NT2/D1 (cell line): ENCODE measurements around the gene RAPSN.
A peak's percentile ranks its signal among the peaks of the same experiment; 100 is the strongest.
"Not testable (repeated sequence)": the region's sequence is repeated elsewhere in the genome, so short reads cannot be mapped to it uniquely, and the experiment has no call there.

Source experiments
- DNase-seq: peaks from one replicate; pipeline ENCODE4 v3.0.0-alpha.2; 2011; ENCODE audit warnings: low read depth, low spot score
- H3K27me3 ChIP-seq: 2 replicates; pipeline ENCODE4 v1.6.0; 2011; ENCODE audit warnings: mild to moderate bottlenecking; ENCODE audit not compliant: insufficient read length, insufficient read depth
- H3K36me3 ChIP-seq: 2 replicates; pipeline ENCODE4 v1.6.1; 2011; ENCODE audit warnings: mild to moderate bottlenecking, low read length, mixed read lengths; ENCODE audit not compliant: insufficient read depth, insufficient read length
- H3K4me1 ChIP-seq: 2 replicates; pipeline ENCODE4 v1.5.1; 2011; ENCODE audit not compliant: insufficient read depth, insufficient read length
- H3K4me3 ChIP-seq: 2 replicates; pipeline ENCODE4 v1.5.1; 2011; ENCODE audit warnings: low read depth; ENCODE audit not compliant: insufficient read length
- H3K9ac ChIP-seq: 2 replicates; pipeline ENCODE4 v1.6.0; 2011; ENCODE audit warnings: low read depth; ENCODE audit not compliant: insufficient read length
- H3K9me3 ChIP-seq: 2 replicates; pipeline ENCODE4 v1.5.1; 2011; ENCODE audit warnings: mild to moderate bottlenecking, low read length; ENCODE audit not compliant: insufficient read depth
- SUZ12 ChIP-seq: IDR thresholded peaks from 2 replicates; pipeline ENCODE4 v1.6.1; 2011; ENCODE audit not compliant: insufficient read length, insufficient read depth; ENCODE audit errors: extremely low read depth
- YY1 ChIP-seq: IDR thresholded peaks from 2 replicates; pipeline ENCODE4 v1.6.1; 2011; ENCODE audit not compliant: insufficient read length, insufficient read depth
- ZNF274 ChIP-seq: IDR thresholded peaks from 2 replicates; pipeline ENCODE4 v1.6.1; 2011; ENCODE audit warnings: mild to moderate bottlenecking, low read depth, low read length

Gene RAPSN

DNA sequence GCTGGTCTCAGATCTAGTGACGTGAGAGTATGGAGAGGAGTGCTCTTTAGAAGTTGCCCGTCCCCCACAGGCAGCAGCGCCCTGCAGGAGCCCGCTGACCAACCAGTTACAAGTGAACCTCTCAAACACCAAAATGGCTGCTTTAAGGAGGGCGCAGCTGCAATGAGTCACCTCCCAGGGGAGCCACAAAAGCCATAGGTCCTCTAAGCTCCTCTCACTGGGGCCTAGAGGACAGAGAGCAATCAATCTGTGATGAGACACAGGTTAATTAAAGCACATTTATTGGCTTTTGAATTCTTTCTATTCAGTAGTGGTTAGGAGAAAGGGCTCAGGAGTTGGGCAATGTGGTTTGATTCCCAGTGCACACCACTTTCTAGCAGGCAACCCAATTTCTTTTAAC lies 15.5 kb upstream of the RAPSN start:
- H3K27me3 ChIP-seq: no peaks in the 10 kb centered on the region
- H3K36me3 ChIP-seq: peaks cover 37% of the 10 kb centered on the region

DNA sequence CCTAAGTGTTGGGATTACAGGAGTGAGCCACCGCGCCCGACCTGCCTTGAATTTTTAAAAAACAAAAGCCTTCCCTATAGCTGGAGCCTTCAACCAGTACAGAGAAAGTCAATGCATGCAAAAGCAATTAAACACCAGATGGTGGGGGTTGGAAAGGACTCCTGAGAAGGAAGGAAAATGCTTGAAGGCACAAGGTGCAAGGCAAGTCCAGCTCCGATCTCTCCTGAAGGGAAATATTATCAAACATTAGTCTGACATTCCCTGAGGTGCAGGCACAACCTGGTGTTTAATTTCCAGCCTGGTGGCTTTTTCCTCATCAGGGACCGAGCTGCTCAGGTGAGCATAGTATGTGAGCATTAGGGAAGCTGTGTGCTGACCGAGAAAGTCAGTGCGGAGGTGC lies 12.9 kb upstream of the RAPSN start:
- Histone ChIP-seq H3K9me3 (no peaks in the 10 kb centered on the region), H3K4me3 (no peak overlapping the region), H3K36me3 (peaks cover 16% of the 10 kb centered on the region), H3K9ac (no peak overlapping the region), H3K4me1 (peaks cover 18% of the 10 kb centered on the region), H3K27me3 (no peaks in the 10 kb centered on the region)
- DNase-seq: no peak
- no peak for TF ChIP-seq ZNF274
- TF ChIP-seq YY1: no peak
- no peak for TF ChIP-seq SUZ12

More for the DNA sequence above, 15.5 kb upstream of the RAPSN start:
- H3K4me1 ChIP-seq: peaks cover 32% of the 10 kb centered on the region
- H3K4me3 ChIP-seq: no peak overlapping the region
- TF ChIP-seq YY1 (no peak), SUZ12 (no peak), ZNF274 (no peak)
- no peak for DNase-seq
- no peaks in the 10 kb centered on the region for H3K9me3 ChIP-seq
- no peak overlapping the region for H3K9ac ChIP-seq

DNA sequence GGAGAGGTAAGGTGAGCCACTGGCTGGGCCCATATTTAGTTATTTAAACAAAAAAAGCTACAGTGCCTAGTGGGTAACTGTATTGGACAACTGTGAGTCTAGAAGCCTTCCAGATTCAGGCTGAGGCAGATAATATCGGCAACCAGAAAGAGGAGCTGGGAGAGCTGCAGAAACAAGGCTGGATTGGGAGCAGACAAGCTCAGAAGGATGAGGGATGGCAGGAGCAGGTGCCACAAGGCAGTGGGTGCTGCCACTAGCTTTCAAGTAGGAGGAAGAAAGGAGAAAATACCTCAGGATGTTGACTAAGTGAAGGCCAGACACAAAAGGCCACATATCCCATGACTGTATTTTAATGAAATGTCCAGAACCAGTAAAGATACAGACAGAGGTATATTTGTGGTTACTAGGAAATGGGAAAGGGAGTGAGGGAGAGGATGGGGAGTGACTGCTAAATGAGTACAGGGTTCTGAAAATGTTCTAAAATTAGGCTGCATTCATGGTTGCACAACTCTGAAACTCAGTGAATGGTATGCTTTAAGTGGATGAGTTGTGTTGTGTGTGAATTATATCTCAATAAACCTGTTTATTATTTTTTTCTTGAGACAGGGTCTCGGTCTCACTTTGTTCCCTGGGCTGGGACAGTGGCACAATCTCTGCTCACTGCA lies 11.8 kb upstream of the RAPSN start:
- H3K4me1 ChIP-seq: peaks cover 14% of the 10 kb centered on the region
- H3K4me3 ChIP-seq: no peak overlapping the region
- peaks cover 16% of the 10 kb centered on the region for H3K36me3 ChIP-seq
- H3K9ac ChIP-seq: no peak overlapping the region
- no peaks in the 10 kb centered on the region for H3K27me3 ChIP-seq
- no peak for TF ChIP-seq SUZ12
- no peak for TF ChIP-seq ZNF274
- no peak for TF ChIP-seq YY1
- H3K9me3 ChIP-seq: no peaks in the 10 kb centered on the region
- DNase-seq: no peak

DNA sequence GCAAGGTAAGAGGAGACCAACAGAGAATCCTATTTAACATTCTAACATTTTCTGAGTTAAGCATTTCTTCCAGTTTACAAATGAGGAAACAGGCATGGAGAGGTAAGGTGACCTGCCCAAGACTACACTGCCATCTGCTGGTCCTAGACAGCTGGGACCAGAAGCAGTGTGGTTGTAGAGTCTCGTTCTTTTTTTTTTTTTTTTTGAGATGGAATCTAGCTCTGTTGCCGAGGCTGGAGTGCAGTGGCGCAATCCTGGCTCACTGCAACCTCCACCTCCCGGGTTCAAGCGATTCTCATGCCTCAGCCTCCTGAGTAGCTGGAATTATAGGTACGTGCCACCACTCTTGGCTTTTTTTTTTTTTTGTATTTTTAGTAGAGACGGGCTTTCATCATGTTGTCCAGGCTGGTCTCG lies 5.3 kb upstream of the RAPSN start:
- H3K4me3 ChIP-seq, H3K36me3 ChIP-seq, H3K9me3 ChIP-seq, H3K27me3 ChIP-seq, H3K4me1 ChIP-seq: not testable (repeated sequence)
- peak; percentile 74 for DNase-seq
- H3K9ac ChIP-seq: peak overlapping the region; percentile 6

DNA sequence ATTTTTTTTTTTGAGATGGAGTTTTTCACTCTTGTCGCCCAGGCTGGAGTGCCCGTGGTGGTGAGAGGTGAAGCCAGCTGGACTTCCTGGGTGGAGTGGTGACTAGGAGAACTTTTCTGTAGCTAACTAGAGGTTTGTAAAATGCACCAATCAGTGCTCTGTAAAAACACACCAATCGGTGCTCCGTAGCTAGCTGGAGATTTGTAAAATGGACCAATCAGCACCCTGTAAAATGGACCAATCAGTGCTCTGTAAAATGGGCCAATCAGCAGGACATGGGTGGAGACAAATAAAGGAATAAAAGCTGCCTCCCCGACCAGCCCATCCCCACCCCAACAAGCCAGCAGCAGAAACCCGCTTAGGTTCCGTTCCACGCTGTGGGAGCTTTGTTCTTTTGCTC lies 4.4 kb upstream of the RAPSN start:
- Histone ChIP-seq H3K9ac (no peak overlapping the region), H3K4me1 (peaks cover 10% of the 10 kb centered on the region), H3K36me3 (no peaks in the 10 kb centered on the region), H3K27me3 (no peaks in the 10 kb centered on the region), H3K4me3 (no peak overlapping the region), H3K9me3 (no peaks in the 10 kb centered on the region)
- DNase-seq: no peak
- no peak for TF ChIP-seq ZNF274
- TF ChIP-seq YY1: no peak
- no peak for TF ChIP-seq SUZ12

DNA sequence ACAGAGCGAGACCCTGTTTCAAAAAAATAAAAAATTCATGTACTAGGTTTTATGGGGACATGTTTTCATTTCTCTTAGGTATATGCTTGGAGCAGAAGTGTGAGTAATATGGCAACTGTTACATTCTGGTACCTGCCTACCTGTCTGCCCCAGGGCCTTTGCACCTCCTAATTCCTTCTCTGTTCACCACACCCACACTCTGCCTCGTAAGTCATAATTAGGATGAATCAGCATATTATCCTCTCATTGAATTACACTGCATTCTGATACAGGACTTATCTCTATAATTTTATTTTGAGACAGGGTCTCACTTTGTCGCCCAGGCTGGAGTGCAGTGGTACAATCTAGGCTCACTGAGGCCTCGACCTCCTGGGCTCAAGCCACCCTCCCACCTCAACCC lies 3.1 kb upstream of the RAPSN start:
- TF ChIP-seq YY1 (no peak), SUZ12 (no peak), ZNF274 (no peak)
- no peaks in the 10 kb centered on the region for H3K9me3 ChIP-seq

DNA sequence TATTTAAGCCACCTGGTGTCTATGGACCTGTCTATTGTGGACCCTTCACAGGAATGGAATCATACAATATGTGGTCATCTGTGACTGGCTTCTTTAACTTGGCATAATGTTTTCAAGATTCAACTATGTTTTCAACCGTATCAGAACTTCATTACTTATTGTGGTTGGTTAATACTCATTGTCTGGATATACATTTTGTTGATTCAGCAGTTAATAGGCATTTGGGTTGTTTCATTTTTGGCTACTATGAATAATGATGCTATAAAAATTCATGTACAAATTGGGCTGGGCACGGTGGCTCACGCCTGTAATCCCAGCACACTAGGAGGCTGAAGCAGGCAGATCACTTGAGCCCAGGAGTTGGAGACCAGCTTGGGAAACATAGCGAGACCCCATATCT lies 2.5 kb upstream of the RAPSN start:
- H3K36me3 ChIP-seq: no peaks in the 10 kb centered on the region
- no peaks in the 10 kb centered on the region for H3K27me3 ChIP-seq
- no peaks in the 10 kb centered on the region for H3K9me3 ChIP-seq
- peaks cover 10% of the 10 kb centered on the region for H3K4me1 ChIP-seq
- no peak for DNase-seq
- H3K9ac ChIP-seq: no peak overlapping the region
- H3K4me3 ChIP-seq: no peak overlapping the region
- TF ChIP-seq ZNF274 (no peak), YY1 (no peak), SUZ12 (no peak)

More for the DNA sequence above, 3.1 kb upstream of the RAPSN start:
- DNase-seq: no peak
- Histone ChIP-seq H3K36me3 (no peaks in the 10 kb centered on the region), H3K4me1 (peaks cover 10% of the 10 kb centered on the region), H3K4me3 (no peak overlapping the region), H3K27me3 (no peaks in the 10 kb centered on the region), H3K9ac (no peak overlapping the region)

DNA sequence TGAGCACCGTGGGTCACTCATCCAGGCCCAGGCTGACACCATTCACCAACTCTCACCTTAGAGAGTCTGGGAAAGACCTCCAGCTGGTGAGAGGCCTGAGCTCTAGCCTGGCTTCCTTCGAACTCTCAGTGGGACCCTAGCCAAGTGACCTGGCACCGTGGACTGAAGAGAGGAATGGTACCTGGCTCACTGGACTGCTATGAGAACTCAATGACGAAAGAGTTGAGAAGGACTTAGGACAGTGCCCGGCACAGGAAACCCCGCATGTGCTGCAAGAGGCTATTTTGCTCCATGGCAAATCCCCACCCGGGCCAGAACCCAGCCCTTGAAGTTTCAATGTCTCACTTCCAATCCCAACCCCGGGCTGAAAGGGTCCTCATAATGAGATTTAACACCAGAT lies 605 bp upstream of the RAPSN start:
- peaks cover 10% of the 10 kb centered on the region for H3K4me1 ChIP-seq
- no peak overlapping the region for H3K9ac ChIP-seq
- no peaks in the 10 kb centered on the region for H3K9me3 ChIP-seq
- TF ChIP-seq SUZ12 (no peak), ZNF274 (no peak), YY1 (no peak)
- no peaks in the 10 kb centered on the region for H3K36me3 ChIP-seq
- no peaks in the 10 kb centered on the region for H3K27me3 ChIP-seq
- H3K4me3 ChIP-seq: no peak overlapping the region
- no peak for DNase-seq
